GM19238 (cell line): ENCODE measurements around the gene DNAJC1.

ENCODE experiments used
- DNase-seq: peaks from one replicate; pipeline ENCODE4 v3.0.0; 2011; ENCODE audit warnings: low spot score; ENCODE audit not compliant: insufficient read length

DNAJC1 gene

DNA sequence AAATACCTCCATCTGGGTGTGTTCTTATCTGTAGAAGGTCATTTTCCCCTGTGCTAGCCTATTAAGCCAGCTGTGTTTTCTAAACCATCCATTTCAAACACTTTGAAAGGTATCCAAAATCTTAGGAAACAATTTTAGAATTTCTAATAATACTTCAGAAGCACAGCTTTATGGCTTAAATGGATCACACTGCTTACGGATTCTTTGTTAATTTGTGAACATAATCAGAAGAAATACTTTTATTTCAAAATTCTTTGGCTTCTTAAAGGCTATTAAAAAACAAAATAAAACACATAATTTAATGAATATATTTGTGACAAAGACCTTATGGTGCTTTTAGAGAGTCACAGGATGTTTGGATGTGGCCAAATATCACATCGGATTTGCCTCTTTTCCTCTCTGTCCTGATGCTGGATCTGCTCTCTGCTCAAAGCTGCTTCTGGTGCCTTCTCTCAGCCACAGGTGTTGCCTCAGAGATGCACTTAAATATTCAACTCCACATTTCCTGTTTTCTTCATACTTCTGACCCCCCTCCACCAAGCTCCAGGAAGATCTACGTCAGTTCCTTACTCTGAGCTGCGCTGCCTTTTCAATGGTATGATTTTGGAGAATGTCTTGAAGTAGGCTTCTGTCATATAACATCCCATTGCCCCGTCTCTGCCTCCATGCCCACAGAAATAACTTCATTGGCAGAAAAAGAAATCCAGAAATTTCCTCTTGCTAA, 238.9 kb downstream of the DNAJC1 start:
- no peak for DNase-seq

DNA sequence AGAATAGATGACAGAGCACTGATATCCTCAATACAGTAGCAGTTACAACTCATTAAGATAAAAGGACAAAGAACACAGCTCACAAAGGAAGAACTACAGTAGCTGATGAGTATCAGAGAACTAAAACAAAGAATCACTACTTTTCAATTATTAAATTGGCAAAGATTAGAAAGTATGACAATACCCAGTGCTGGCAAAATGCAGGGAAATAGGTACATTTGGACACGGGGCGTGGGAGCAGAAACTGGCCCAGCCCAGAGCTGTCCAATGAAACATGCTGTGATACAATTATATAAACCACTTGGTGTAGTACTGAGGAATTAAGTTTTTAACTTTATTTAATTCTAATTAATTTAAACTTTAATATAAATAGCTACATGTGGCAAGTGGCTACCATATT, 243.2 kb downstream of the DNAJC1 start:
- DNase-seq = no peak

GRCh38 chr10:21759232-21759631, 244.3 kb downstream of the DNAJC1 start:
- DNase-seq = no peak

DNA sequence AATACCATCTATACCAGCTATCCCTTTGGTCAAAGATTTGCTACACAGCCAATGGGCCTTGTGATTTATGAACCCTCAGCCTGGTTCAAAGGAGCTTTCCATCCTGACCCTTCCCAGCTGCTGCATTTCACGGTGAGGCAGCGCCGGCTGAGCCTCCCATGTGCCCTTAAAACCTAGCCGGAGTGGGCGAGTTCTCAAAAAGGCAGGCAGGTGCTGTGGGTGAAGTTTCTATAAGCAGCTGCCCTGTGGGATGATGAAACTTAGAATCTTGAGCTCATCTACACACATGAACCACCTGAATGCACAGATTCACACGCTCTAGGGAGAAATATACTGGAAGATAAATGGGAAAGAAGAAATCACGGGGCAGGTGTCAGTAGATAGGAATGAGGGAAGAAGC, 244.8 kb downstream of the DNAJC1 start:
- DNase-seq = no peak

DNA sequence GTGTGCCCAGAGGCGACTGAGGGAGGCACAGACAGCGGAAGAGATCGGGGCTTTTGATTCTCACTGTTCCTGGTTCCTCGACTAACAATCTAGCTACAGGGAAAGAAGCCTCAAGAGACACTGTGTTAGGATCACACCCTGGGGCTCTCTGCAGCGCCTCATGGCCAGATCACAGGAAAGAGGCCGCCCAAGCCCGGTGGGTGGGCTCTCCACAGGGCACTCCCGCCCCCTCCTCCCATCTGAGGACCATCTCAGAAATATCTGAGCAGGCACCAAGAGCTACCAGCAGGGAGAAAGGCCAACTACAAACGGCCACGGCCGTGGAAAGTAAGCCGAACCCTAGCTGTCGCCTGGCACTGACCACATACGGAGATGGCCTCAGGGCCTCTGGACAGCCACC, 245.3 kb downstream of the DNAJC1 start:
- no peak for DNase-seq

DNA sequence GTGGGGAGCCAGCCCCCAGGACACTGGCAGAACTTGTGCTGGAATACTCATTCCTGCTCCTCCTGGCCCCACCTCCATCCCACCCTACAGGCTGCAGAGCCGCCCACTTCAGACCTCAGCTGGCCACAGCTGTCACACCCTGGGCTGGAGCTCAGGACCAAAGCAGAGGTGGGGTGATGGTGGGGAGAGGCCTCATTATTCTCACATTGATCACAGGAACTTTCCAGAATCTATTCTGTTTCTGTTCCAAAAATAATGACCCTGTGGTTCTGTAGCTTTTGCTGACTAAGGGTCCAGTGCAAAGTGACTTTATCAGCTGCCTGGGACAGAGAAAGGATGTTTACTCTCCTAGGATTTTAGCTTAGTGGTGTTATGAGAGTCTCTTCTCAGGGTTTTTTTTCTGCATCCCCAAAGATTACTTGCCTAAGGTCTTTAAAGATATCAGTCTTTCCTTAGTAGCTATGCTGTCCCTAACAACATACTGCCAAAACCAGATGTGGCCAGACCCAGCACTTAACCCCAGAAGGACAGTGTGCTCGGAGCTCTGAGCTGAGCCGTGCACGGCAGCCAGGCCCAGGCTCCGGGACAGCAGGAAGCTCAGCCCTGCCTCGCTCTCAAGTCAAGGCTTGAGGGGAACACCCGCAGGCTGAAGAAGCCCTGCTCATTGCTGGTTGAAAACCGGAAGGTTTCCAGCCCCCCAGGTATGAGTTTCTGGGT, 246.2 kb downstream of the DNAJC1 start:
- no peak for DNase-seq

DNA sequence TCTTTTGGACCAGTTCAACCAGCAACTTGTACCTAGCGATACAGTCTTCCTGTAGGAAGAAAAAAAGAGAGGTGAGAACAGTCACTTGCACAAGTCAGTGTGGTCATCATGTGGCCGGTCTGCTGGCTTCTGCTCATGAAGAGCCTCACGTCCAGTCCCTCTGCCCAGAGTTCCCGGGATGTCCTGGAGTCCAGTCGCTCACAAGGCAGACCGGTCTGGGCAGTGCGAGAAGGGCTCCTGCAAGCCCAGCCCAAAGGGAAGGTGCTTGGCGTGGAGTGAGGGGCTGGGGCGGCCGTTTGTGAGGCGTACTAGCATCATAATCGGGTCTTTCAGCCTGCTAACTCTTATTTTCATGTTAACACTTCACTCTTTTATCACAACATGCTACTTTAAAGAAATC, 246.8 kb downstream of the DNAJC1 start:
- DNase-seq = no peak

DNA sequence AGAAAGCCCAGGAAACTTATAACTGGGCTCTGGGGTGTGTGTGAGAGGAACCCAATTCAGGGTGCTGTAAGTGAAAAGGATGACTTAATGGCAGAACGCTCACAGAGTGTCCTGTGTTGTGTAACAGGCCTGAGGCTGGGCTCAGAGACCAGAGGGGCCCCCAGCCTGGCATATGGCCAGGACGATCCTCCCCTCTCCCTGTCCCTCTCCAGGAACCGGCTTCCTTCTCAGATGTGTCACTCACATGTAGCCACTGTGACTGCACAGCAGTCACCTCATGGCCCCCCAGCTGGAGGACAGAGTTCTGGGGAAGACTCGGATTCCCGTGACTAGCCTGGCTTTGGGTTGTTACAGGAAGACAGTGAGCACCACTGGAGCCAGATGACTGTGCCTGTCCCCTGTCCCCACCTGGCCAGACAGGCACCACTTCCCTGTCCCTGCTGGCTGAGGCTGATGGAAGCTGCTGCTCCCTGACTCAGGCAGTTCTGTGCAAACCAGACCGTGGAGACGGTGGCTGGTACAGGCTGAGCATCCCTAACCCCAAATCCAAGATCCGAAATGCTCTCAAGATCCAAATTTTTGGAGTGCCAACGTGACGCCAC, 249.0 kb downstream of the DNAJC1 start:
- DNase-seq = no peak

- DNase-seq = no peak
These were observed 249.8 kb downstream of the DNAJC1 start for GRCh38 chr10:21753497-21754270.

- DNase-seq = no peak
These were observed 251.9 kb downstream of the DNAJC1 start for GRCh38 chr10:21751341-21752310.

DNA sequence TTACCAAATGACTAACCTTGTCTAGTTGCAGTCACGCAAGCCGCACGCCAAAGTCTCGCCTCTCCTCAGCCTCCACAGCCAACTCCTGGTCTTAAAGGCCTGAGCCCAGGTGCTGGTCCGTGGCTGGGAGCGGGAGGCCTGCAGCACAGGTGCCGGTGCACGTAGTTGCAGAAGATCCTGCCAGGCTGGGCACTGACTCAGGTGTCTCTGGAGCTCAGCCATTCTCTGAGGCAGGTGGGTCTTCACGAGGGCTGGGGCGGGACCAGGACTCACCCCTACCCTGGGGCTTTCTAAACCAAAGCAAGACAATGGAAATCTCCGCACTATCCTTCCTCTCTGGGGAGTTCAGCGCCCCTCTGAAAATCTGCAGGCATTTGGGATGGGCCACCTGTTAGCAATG, 253.1 kb downstream of the DNAJC1 start:
- no peak for DNase-seq

GRCh38 chr10:21749788-21750187, 253.7 kb downstream of the DNAJC1 start:
- DNase-seq = no peak

- DNase-seq = no peak
These were observed 255.7 kb downstream of the DNAJC1 start for GRCh38 chr10:21747809-21748208.

DNA sequence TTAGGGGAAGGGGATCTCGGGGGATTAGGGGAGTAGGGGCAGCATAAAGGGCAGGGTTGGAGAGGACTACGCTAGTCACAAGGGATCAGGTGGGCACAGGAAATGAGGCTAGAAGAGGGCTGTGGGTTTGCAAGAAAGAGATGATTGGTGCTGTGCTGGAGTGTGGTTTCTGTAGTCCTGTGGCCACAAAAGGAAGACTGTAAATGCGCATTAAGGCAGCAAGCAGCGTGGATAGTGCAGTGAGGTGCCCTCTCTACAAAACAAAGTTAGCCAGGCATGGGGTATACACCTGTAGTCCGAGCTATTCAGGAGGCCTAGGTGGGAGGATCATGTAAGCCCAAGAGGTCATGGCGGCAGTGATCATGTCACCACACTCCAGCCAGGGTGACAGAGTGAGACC, 257.4 kb downstream of the DNAJC1 start:
- no peak for DNase-seq

DNA sequence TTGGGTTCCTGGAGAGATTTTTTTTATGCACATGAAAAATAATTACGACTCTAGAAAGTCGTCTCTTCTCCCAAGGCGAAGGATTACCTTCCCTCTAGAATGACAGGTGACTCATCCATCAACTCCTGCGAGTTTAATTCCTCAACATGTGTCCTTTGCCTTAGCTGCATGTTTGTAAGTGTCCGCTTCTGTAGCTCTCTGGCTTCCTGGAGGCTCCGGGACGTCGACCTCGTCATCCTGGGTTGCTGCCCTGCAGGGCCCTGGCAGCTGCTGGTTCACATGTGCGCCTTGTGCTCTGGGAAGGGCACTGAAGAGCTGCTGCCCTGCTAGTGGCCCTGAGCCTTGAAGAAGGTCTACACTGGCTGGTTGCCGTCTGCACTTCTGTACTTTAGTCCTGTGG, 259.3 kb downstream of the DNAJC1 start:
- DNase-seq = no peak

GRCh38 chr10:21742740-21743412, 260.7 kb downstream of the DNAJC1 start:
- no peak for DNase-seq

- DNase-seq = no peak
These were observed 262.5 kb downstream of the DNAJC1 start for GRCh38 chr10:21740989-21741388.

DNA sequence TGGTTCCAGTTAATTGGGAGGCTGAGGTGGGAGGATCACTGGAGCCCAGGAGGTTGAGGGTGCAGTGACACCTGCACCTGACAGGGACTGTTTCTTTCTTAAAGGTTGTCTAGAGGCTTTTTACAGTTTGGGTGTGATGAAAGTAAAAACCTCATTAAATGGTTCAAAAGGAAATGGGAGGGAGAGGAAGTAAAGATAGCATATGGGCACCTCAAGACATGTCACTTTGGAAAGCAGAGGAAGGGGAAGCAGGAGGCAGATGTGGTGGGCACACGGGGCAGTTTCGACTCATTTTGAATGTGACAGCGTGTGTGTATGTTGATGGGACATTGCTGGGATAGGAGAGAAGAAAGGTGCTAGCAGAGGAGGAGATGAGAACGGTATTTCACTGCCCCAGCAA, 266.4 kb downstream of the DNAJC1 start:
- no peak for DNase-seq

DNA sequence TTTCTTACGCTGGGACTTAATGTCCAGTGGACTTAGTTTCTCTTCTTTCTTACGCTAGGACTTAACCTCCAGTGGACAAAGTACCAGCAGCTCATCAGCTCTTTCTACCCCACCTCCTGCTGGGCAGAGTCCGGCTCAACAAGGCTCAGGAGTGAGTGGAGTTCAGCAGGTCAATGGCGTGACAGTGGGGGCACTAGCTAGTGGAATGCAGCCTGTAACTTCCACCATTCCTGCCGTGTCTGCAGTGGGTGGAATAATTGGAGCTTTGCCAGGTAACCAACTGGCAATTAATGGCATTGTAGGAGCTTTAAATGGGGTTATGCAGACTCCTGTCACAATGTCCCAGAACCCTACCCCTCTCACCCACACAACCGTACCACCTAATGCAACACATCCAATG, 269.8 kb downstream of the DNAJC1 start:
- DNase-seq = no peak

- DNase-seq = peak; percentile 46
These were observed 271.3 kb downstream of the DNAJC1 start for GRCh38 chr10:21732067-21732772.
